NCI-H2081 treated with DMSO at 0.1 percent for 48 hours (cell line): ENCODE results near the gene ARHGAP24.
"Not testable (repeated sequence)": the region's sequence is repeated elsewhere in the genome, so short reads cannot be mapped to it uniquely, and the experiment has no call there.

ENCODE experiments used
- DNase-seq: peaks from one replicate; lab custom pipeline; 2025; lab: John Stamatoyannopoulos, UW

Gene ARHGAP24

DNA sequence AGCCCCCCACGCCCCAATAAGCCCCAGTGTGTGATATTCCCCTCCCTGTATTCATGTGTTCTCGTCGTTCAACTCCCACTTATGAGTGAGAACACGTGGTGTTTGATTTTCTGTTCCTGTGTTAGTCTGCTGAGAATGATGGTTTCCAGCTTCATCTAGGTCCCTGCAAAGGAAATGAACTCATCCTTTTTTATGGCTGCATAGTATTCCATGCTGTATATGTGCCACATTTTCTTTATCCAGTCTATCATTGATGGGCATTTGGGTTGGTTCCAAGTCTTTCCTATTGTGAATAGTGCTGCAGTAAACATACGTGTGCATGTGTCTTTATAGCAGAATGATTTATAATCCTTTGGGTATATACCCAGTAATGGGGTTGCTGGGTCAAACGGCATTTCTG lies 440.6 kb downstream of the ARHGAP24 start:
- not testable (repeated sequence) for DNase-seq

DNA sequence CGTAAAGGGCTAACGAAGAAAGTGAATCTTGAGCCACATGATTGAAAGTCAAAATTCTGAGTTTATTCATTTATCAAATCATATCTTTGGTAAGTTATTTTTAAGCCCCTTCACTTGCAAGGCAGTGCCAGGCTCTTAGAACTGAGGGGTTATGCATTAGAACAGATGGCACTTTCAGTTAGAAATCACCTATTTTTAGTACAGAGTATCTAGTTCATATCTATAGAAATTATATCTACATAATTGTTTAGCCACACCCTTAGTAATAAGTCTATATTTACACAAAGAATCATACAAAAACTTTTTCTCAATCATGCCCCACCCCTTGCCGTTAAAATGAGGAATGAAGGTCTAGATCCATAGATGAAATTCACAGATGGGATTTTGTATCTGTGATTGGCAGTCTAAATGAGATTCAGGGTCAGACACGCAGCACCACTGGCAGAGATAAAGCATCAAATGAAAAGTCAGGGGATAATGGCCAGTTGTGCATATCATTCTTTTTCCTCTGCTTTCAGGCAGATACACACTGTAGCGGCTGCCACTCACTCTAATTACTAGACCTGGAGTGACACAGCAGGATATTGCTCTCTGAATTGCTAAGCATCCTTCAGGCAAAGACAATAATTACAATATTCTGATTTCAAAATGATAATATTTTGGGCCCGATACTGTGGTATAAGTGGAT lies 444.4 kb downstream of the ARHGAP24 start:
- no peak for DNase-seq

DNA sequence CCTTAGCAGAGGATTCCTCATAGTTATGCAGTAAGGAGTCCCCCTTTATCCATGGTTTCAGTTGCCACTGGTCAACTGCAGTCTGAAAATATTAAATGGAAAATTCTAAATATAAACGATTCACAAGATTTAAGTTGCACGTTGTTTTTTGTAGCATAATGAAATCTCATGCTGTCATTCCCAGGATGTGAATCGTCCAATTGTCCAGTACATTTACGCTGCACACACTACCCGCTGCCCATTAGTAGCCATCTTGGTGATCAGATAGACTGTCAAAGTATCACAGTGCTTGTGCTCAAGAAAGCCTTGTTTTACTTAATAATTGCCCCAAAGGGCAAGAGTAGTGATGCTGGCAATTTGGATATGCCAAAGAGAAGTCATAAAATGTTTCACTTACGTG lies 450.1 kb downstream of the ARHGAP24 start:
- DNase-seq = no peak

DNA sequence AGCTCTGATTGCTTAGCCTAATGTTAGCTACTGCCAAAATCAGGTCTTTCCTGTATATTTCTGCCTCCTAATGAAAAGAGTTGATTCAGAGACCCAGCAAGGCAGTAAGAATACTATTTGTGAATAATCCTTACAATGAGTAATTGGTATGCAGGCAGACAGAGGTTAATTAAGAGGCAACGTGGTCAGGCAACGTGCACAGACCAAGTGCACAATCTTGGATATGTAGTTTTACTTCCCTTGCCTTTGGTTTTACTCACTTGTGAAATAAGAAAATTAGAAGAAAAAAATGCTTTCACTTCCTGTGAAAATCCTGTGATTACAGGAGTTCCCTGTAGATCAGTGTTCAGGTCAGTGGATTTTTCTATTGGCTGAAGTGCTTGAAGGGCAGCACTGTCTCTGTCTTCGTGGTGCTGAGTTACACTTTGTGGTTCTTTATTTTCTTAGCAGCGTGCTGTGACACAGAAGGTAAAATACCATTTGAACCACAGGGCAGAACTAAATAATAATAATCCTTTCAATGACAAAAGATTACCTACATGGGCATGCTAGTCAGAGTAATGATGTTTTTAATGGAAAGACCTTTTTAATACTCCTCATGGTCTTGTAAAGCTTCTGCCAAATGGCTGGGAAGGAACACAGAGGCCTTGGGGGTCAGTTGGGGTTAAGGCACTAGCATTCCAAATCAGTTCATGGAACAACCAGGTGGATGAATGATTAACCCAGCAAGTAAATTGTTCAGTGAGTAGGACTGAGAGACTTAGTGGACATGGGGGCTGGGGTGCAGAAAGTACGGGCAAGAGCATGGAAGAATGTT lies 454.0 kb downstream of the ARHGAP24 start:
- DNase-seq = no peak

DNA sequence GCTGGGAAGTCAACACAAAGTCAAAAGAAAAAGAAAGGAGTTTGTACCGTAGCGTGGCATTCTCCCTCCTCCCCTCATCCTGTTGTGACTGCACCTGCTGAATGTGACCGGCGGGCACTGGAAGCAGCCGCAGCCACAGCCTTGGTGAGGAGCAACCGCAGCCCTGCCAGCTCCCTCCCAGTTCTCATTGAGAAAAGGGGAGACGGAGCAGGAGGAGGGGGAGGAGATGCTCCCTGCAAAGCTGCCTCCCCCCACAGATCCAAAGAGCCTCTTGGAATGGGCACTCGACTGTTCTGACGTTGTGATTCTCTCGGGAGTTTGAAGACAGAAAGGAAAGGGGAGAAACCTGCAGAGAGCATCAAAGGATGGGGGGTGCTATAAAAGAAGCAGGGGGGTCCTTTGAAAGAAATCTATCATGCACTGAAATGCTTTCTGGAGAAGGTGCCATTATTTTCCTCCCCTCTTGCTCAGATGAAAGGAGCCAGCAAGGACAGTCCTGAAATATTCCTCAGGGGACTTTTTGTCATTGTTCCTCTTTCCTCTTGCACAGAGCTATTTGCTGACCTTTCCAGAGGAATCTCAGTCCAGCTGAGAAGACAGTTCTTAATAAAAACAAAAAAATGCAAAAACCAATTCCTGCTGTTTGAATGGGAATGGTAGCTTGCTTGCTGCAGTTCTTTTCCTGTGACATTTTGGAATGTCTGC lies 455.2 kb downstream of the ARHGAP24 start:
- DNase-seq = peak; percentile 2

DNA sequence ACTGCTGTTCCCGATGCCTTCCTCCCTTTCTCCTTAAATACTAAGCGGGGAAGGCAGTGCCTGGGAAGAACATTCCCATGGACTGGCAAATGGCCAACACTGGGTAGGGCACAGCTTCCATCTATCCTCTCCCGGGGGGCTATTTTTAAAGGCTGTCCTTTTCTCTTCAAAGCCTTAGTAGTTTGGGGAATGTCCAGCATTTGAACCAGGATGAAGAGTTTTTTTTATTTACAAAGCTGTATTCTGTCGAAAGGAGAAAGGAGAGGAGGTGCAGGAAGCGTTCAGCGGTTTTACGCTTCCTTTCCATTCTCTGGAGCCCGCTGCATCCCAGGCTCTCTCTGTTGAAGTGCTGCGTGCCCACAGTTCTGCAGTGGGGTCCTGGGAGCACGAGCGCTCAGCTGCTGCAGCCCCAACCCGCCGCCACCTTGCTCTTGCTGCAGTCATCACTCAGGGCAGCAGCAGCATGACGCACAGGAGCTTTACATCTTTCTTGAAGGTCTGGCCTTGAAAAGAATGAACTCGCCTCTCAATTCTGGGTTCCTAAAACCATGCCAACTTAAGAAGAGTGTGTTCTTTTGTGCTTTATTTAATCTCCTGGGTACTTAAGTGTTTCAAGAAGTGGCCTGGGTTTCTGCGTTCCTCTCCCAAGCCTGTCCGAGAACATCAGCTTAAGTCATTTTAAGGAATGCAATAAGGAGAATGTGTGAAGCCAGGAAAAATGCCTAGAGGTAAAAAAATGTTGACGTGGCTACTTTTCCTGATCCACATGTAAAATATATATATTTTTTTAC lies 457.7 kb downstream of the ARHGAP24 start:
- no peak for DNase-seq

DNA sequence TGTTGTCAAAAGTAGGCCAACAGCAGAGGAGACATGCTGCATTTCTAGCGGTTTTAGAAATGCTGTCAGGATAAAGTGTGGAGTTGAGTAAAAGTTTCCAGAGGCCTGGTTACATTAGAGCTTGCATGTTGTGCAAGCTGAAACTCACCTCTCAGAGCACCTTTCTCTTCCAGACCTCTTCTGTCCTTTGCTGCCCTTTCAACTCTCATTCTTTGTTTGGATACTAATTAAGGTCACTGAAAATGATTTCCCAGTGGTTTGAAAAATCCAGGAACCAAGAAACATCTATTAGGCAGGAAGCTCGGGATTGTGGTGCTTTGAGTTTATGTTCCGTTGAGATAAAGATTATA lies 458.3 kb downstream of the ARHGAP24 start:
- DNase-seq = no peak

DNA sequence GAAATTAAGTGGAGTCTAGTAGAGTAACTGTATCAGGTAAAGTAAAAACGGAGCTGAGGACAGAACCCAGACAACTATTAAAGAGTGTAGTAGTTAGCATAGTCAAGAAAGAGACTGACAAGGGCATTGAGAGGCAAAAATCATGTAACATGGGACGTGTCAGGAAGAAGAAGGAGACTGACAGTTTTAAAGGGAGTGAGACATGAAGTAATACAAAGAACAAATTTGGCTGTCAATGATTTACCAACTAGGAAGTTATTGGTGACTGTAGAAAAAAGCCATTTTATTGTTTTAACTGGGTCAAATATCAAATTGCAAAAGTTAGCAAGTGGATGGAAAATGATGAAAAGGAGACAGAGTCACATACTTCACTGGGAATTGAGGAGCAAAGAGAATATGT lies 462.6 kb downstream of the ARHGAP24 start:
- DNase-seq = no peak

DNA sequence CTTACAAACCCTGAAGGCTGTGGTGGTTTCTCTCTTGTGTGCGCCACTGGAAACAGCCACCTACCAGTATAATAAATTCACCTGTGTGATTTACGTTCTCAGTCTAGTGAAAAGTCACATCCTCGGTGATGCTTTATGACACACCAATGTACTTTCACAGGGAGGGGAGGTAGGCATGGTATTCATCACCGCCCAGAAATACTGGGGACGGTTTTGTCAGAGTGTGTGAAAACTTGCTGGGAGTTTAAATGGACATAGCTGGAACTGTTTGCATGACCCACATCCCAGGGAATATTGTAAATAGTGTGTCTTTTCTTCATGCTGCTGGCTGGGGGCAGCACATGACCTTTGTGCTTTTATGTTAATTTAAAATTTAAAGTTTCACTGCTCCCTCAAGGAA lies 463.1 kb downstream of the ARHGAP24 start:
- no peak for DNase-seq

DNA sequence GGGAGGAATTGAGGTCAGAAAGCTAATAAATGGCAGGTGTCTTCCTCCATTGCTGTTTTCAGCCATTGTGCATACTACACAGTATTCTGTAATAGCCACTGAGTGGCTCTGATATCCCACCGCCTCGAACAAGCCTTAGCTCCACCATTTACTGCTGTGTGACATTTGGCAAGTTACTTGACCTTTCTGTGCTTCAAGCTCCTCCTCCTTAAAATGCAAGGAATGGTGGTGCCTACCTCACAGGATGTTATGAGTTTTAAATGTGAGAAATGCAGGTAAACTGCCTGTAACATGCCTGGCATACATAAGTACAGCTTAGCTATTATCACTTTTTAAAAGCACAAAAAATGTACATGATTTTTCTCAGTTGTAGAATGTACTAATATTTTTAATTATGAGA lies 464.0 kb downstream of the ARHGAP24 start:
- no peak for DNase-seq

DNA sequence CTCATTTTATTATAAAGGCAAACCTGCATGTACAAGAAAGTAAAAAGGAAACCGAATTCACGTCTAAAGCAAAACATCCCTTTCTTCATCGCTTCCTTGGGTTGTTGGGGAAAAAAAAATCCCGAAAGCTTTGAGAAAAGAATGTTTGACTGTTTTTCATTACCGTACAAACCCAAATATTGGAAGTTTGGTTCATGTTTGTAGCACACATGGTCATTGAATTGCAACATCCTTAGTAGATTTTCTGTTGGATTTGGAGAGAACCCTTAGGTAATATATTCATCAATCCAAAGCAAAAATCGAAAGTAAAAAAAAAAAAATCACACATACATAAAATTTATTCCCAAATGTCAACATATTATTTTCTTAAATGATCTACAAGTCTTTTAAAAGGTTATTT lies 464.6 kb downstream of the ARHGAP24 start:
- DNase-seq = no peak

DNA sequence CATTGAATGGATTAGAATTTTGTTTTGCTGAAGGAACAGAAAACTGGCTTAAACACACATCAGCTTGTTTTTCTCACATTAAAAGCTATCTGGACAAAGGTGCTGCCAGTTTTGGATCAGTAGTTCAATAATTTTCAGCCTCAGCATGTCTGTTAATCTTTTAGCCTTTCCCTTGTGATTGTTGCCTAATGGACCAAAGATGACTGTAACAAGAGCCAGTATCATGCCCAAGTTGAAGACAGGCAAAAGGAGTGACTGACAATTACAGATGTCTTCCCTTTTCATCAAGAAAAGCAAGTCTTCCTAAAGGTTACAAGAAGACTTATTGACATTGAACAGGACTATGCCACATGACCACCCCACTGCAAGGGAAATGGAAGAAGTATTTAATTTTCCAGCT lies 465.2 kb downstream of the ARHGAP24 start:
- no peak for DNase-seq

DNA sequence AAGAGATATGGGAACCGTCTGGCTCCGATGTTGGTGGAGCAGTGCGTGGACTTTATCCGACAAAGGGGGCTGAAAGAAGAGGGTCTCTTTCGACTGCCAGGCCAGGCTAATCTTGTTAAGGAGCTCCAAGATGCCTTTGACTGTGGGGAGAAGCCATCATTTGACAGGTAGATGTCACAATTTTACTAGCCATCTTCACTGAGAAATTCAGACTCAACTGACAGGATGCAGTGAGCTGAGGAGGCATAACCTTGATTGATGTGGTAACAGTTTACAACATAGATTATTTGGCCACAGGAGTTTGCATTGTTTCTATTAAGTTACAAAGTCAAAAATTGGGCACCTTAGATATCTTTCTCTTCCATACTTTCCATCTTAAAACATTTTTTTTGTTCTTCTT lies 467.2 kb downstream of the ARHGAP24 start:
- no peak for DNase-seq

DNA sequence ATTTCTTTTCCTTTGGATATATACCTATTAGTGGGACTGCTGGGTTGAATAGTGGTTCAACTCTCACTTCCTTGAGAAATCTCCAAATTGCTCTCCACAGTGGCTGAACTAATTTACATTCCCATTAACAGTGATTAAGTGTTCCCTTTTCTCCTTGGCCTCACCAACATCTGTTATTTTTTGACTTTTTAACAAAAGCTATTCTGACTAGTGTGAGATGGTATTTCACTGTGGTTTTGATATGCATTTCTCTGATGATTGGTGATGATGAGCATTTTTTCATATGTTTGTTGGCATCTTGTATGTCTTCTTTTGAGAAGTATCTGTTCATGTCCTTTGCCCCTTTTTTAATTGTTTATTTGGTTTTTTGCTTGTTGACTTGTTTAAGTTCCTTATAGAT lies 471.9 kb downstream of the ARHGAP24 start:
- no peak for DNase-seq

DNA sequence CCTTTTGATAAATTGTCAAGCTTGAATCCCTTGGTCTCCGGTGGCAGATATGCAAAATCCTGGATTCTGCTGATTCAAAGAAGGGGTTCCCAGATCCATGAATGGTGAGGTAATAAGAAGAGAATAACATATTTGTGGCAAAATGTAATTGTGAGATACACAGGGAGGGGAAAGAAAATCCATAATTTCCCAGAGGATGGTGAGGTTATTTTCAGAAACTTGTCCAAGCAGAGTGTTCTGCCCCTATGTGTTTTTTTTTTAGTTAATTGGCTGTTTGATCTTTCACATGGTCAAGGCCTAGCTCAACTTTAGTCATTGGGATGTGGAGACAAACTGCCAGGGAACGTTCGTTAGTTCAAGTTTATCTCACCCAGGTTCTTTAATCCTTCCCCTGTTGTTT lies 476.1 kb downstream of the ARHGAP24 start:
- no peak for DNase-seq

DNA sequence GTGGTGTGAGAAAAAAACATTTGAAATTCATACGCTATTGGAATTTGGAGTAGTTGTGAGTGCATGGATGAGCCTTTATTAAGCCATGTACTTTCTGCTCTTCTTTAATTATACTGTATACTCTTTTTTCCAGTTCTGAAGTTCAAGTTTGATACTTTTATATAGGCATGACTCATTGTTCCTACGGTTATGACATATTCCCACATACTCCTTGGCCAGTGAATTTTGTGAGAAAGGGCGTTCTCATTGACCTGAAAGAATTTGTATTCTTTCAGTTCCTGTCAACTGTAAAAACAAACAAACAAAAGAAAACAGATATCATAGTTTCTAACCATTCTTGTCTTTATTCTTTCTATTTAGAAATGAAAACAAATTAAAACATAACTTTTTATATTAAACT lies 477.6 kb downstream of the ARHGAP24 start:
- no peak for DNase-seq

DNA sequence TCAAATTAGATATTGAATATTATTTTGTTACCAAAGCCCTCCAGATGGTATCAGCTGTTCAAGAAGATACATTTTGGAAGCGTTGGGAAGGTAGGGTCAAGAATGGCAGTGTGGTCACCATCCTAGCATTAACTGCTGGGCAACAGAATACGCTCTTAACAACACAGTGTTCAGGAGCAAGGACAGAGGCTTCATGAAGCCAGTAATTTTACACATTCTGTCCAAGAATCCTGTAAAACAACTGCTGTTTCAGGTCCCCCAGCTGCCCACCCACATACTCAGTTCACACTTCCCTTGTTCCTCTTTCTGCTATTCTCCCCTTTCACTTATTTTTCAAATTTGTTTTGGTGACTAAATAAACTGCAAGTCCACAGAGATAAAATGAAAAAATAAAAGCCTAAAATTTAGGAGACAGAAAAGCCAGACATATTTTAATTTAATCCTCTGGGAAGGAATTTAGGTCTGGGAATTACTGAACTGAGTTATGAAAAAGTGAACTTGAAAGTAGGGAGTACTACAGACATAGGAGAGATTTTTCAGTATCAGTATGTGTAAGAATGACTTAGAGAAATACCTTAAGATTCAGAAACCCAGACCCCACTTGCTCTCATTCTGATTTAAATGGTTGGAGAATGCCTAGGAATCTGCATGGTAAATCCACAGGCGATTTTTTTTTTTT lies 478.2 kb downstream of the ARHGAP24 start:
- DNase-seq = no peak

DNA sequence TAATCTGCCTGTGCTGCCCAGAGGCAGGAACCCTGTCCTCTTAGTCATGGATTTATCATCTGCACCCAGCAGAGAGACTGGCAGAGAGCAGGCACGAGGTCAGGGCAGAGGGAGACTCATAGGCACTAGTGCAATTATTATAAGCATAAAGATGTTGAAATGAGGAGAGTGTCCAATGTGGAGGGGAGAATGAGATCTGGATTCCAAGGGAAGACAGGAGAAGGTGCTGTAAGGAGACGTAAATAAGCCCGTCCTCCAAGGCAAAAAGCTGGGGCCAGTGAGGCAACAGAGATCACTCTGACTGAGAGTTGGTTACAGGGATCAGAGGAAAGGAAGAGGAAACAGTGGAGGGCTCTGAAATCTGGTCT lies 478.7 kb downstream of the ARHGAP24 start:
- DNase-seq = no peak

DNA sequence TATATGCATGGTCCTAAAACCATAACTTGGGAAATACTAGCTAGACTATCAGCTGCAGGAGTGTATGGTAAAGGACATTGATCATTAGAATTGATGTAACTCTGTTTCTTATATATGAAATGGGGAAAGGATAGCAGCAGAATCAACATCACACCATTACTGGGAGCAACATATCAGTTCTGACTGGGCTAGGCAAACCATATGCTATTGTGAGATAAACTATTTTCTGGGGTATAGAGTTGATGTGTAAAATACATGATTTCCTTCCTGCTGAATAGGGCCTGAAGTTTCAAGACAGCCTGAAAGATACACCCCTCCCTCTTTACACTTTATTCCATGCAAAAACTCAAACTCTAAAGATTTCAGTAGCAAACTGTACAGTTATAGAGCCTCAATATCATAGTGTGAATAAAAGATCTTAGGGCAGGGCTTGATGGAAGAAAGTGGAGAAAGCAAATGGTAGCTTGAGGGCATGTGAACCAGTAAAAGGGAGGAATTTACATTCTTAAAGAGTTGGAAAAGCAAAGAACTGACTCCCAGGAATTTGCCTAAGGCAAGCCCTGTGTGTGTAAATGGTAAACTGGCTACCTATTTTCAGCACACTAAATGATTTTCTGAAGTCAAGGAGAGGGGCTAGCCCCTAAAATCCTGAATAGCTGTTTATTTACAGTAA lies 480.8 kb downstream of the ARHGAP24 start:
- DNase-seq = no peak

DNA sequence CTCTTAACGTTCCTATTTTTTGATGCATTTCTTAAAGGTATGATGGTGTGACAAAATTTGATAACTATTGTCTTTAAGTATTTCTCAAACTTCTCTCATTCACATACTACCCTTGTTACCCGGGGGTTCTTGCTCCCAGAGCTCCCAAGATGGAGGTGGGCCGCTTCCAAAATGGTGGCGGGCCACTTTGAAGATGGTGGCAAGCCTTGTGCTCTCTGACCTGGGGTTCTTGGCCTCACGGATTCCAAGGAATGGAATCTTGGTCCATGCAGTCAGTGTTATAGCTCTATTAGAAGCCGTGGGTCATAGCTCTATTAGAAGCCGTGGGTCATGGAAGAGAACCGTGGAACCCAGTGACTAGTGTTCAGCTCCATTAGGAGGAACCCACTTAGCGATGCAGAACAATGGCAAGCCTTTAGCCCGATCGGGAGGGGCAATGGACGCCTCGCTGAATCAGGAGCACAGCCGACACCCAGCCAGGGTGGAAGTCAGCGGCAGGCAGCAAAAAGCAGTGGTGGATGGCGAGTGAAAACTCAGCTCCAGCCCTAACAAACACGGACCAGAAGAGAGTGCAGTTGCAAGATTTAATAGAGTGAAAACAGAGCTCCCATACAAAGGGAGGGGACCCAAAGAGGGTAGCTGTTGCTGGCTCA lies 481.5 kb downstream of the ARHGAP24 start:
- no peak for DNase-seq

DNA sequence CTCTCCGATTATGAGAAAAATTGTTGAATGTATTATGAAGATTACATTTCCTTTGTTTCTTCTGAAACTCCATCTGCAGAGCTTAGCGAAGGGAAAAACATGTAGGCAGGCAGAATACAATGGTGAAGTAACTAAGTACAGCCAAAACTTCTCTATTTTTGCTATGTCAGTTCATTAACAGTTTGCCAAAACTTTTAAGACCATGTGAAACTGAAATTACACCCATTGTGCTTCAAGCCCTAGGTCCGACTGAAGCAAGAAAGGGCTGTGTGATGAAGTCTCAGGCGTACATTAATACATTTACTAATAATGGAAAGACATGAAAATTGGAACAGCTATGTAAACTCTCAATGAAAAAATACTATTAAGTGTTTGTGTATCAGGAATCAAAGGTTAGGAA lies 486.9 kb downstream of the ARHGAP24 start:
- DNase-seq = no peak
